GM10266 (cell line): ENCODE data around the gene PLCH2.

ENCODE experiments used
- DNase-seq: peaks from one replicate; pipeline ENCODE4 v3.0.0; 2012; ENCODE audit errors: extremely low spot score
- TF ChIP-seq, protein P1 (sequence below): IDR thresholded peaks from 2 replicates; pipeline ENCODE4 v1.5.1; 2012; ENCODE audit warnings: mild to moderate bottlenecking, low read depth; ENCODE audit not compliant: control insufficient read depth, insufficient read depth; ENCODE audit errors: missing control alignments

Gene PLCH2, protein sequence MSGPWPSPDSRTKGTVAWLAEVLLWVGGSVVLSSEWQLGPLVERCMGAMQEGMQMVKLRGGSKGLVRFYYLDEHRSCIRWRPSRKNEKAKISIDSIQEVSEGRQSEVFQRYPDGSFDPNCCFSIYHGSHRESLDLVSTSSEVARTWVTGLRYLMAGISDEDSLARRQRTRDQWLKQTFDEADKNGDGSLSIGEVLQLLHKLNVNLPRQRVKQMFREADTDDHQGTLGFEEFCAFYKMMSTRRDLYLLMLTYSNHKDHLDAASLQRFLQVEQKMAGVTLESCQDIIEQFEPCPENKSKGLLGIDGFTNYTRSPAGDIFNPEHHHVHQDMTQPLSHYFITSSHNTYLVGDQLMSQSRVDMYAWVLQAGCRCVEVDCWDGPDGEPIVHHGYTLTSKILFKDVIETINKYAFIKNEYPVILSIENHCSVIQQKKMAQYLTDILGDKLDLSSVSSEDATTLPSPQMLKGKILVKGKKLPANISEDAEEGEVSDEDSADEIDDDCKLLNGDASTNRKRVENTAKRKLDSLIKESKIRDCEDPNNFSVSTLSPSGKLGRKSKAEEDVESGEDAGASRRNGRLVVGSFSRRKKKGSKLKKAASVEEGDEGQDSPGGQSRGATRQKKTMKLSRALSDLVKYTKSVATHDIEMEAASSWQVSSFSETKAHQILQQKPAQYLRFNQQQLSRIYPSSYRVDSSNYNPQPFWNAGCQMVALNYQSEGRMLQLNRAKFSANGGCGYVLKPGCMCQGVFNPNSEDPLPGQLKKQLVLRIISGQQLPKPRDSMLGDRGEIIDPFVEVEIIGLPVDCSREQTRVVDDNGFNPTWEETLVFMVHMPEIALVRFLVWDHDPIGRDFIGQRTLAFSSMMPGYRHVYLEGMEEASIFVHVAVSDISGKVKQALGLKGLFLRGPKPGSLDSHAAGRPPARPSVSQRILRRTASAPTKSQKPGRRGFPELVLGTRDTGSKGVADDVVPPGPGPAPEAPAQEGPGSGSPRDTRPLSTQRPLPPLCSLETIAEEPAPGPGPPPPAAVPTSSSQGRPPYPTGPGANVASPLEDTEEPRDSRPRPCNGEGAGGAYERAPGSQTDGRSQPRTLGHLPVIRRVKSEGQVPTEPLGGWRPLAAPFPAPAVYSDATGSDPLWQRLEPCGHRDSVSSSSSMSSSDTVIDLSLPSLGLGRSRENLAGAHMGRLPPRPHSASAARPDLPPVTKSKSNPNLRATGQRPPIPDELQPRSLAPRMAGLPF (N-terminal part only)

DNA sequence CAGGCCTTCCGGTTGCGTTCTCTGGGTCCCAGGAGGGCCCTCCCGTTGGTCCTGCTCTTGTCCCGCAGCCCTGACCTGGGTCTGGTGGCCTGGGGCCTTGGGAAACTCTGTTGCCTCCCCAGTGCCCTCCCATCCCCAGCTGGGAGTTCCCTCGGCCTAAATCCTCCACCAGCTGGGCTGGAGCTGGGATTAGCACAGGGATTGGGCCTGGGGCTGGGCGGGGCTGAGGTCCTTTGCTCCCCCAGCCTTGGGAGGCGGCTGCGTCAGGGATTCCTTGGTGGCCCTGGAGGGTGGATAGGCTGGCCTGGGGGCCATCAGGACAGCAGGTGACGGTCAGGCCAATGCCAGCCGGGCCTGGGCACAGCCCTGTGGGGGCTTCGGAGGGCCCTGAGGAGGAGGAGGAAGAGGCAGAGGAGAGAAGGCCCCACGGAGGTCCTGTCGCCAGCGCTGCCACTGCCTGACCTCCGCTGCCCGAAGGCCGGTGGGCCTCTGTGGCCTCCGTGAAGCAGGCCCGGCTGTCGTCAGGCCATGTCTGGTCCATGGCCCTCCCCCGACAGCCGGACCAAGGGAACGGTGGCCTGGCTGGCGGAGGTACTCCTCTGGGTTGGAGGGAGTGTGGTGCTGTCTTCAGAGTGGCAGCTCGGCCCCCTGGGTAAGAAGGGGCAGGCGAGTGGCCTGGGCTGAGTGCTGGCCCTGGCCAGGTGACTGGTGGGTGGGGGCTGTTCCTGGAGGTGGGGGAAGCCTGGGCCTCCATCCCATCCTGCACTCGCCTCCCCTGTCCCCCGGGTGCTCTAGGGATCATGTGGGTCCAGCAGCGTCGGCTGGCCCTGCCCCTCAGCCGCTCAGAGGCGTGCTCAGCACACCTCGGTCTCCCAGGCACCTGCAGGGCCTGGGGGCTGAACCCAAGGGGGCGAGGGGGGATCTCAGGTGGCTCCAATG, at the start of gene PLCH2:
PLCH2 (plus strand) TSS at position 229 of the 939 bp plus-strand sequence; CDS start at position 529, 300 bp downstream.
- TF ChIP-seq, protein P1, sequence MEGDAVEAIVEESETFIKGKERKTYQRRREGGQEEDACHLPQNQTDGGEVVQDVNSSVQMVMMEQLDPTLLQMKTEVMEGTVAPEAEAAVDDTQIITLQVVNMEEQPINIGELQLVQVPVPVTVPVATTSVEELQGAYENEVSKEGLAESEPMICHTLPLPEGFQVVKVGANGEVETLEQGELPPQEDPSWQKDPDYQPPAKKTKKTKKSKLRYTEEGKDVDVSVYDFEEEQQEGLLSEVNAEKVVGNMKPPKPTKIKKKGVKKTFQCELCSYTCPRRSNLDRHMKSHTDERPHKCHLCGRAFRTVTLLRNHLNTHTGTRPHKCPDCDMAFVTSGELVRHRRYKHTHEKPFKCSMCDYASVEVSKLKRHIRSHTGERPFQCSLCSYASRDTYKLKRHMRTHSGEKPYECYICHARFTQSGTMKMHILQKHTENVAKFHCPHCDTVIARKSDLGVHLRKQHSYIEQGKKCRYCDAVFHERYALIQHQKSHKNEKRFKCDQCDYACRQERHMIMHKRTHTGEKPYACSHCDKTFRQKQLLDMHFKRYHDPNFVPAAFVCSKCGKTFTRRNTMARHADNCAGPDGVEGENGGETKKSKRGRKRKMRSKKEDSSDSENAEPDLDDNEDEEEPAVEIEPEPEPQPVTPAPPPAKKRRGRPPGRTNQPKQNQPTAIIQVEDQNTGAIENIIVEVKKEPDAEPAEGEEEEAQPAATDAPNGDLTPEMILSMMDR, result no peak
- no peak for DNase-seq

DNA sequence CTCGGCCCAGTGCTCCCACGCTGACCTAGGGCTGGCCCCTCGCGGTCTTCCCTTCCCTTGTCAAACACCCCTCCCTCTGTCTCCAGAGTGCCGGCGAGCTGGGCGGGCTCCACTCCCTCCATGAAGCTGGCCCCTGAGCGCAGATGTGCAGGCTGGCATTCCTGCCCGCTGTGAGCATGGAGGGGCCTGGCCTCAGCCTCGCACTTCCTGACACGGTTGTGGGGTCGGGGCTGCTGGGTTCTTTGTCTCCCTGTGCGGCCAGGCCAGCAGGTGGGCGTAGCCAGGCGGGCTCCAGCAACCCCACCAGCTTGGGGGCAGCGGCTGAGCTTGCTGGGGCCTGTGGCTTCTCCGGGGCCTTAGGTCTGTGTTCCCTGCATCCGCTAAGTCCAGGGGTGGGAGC, 49.5 kb upstream of the PLCH2 start:
- TF ChIP-seq, protein P1, result no peak
- DNase-seq, result no peak

DNA sequence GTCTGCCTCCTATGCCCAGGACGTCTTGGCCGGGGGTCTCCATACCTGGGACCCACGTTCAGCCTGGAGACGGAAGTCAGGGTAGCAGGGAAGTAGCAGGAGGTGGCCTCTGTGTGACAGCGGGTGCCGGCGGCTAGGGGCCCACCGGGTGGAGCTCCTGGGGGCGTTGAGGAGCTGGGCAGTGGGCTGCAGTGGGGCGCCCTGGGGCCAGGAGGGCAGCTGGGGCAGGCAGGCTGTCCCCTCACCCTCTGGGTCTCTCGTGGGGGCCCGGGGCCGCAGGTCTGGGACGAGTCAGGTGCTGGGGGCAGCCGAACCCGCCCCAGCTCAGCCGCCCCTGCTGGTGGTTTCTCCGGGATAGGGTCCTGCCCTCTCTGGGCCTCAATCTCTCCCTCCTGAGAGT, 49.0 kb upstream of the PLCH2 start:
- TF ChIP-seq, protein P1, result no peak
- DNase-seq, result no peak

DNA sequence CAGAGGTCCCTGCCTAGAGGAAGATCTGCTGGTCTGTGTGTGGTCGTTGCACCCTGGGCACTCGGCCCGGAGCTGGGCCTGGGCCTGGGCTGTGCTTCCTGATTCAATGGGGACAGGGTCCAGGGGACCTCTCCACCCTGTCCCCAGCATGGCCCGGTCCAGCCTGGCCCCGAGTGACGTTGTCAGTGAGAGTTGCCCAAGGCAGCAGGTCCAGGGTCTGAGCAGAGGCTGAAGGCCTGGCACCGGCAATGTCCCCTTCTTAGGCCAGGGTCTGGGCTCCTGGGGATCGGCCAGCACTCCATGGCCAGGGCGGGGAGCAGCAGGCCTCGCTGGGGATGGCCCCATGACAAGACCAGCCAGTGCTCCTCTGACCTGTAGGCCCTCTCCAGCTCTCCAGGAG, 48.1 kb upstream of the PLCH2 start:
- DNase-seq, result no peak
- TF ChIP-seq, protein P1, result no peak

DNA sequence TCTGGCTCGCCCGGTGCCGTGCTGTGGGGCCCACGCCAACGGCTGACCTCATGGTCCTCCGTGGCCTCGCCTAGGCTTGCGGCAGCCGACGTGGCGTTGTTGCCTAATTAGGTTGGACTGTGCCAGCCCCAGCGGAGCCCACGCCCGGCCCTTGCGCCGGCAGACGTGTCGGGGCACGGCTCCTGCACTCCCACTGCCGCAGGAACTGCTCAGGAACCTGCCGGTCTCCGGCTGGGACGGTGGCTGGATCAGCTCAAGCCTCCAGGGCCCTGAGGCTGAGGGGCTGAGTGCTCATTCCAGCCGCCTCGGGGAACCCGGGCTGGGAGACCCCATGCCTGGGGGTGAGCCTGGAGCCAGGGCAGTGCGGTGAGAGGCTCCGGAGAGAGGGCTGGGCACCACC, 47.6 kb upstream of the PLCH2 start:
- DNase-seq, result no peak
- TF ChIP-seq, protein P1, result no peak

DNA sequence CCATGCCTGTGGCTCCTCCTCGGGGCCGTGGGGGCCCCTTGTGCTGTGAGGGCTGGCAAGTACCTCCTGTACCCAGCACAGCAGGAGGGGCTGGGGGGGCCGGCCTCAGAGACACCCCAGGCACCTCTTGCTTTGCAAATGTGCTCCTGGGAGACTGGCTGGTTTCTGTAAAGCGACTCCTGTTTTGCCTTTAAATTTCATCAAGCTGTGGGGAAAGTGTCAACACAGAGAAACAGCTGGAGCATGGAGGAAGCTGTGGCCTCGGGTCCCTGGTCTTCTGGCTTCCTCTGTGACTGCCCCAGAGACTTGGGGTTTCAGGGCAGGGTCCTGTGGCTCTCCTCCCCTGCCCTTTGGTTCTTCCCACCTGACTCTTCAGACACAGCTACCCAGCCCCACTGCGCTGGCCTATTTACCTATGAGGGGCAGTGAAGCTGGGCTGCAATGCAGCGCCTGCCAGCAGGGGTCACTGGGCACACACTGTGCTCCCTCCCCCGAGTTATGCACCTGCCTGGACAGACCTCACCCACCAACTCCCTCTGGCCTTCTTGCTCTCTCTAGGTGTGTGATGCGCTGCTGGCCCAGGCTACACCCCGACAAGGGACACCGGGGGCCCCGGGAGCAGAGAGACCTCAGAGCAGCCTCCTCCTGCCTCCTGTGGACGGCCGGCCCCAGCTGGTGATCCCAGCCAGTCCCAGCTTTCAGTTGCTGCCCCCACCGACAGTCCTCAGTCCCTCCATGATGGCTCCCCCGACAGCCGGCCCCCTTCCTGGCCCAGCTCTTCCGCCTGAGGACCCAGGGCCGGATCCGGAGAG, 46.1 kb upstream of the PLCH2 start:
- TF ChIP-seq, protein P1, result peak; percentile 23
- DNase-seq, result no peak
